HEK293 (cell line): ENCODE results near the gene APOB.

Experiments used
- CTCF ChIA-PET: fragments of 350-600 bp; formaldehyde crosslinking; extraction: SDS; loops from one replicate; lab custom pipeline; 2021; ENCODE audit warnings: antibody characterized with exemption; lab: Yijun Ruan, JAX
- POLR2A ChIA-PET: fragments of 300-600 bp; formaldehyde crosslinking; extraction: SDS; loops from one replicate; lab custom pipeline; 2020; ENCODE audit warnings: antibody characterized with exemption, inconsistent platforms; lab: Yijun Ruan, JAX
- H3K27ac ChIP-seq: fragments of 200-500 bp; sonication (Bioruptor generic); 2 replicates; pipeline ENCODE4 v1.5.1; 2014; ENCODE audit warnings: low read depth, low read length, control low read depth, inconsistent platforms; ENCODE audit errors: extremely low read depth
- H3K36me3 ChIP-seq, 2 experiments: fragments of 200-500 bp in 1 of 2; sonication (Bioruptor generic) in 1 of 2; 1 replicate in 1 of 2; 2 replicates in 1 of 2; pipeline ENCODE4 v1.5.1; 2014 to 2017; ENCODE audit warnings: inconsistent platforms in 2 of 2, low read length in 2 of 2; ENCODE audit not compliant: control insufficient read depth in 2 of 2, insufficient read depth in 1 of 2
- H3K4me1 ChIP-seq: fragments of 200-500 bp; sonication (Bioruptor generic); 2 replicates; pipeline ENCODE4 v1.5.1; 2014; ENCODE audit warnings: mild to moderate bottlenecking, low read length, inconsistent platforms; ENCODE audit not compliant: control insufficient read depth, insufficient read depth
- H3K4me3 ChIP-seq: 2 replicates; pipeline ENCODE4 v1.5.1; 2011; ENCODE audit warnings: low read depth, mild to moderate bottlenecking, control low read depth, low read length, moderate library complexity
- H3K9me3 ChIP-seq: fragments of 200-500 bp; sonication (Bioruptor generic); 2 replicates; pipeline ENCODE4 v1.5.1; 2014; ENCODE audit warnings: low read depth, low read length, inconsistent platforms; ENCODE audit not compliant: control insufficient read depth, insufficient read depth
- MYNN ChIP-seq: fragments of 450-650 bp; formaldehyde crosslinking; IDR thresholded peaks from 2 replicates; pipeline ENCODE4 v1.5.1; 2016; ENCODE audit warnings: missing biosample characterization, missing genetic modification characterization, borderline replicate concordance
- MZF1 ChIP-seq: fragments of 450-650 bp; formaldehyde crosslinking; IDR thresholded peaks from 2 replicates; pipeline ENCODE4 v1.5.1; 2017; ENCODE audit warnings: missing biosample characterization, missing genetic modification characterization, borderline replicate concordance
- OSR2 ChIP-seq: fragments of 450-650 bp; formaldehyde crosslinking; IDR thresholded peaks from 2 replicates; pipeline ENCODE4 v1.5.1; 2016; ENCODE audit warnings: missing biosample characterization, missing genetic modification characterization
- SP2 ChIP-seq: fragments of 450-650 bp; formaldehyde crosslinking; IDR thresholded peaks from 2 replicates; pipeline ENCODE4 v1.5.1; 2016; ENCODE audit warnings: missing biosample characterization, missing genetic modification characterization
- SP3 ChIP-seq: fragments of 450-650 bp; formaldehyde crosslinking; IDR thresholded peaks from 2 replicates; pipeline ENCODE4 v1.5.1; 2016; ENCODE audit warnings: missing biosample characterization, missing genetic modification characterization
- ZBTB1 ChIP-seq: fragments of 450-650 bp; formaldehyde crosslinking; IDR thresholded peaks from 2 replicates; pipeline ENCODE4 v1.5.1; 2016; ENCODE audit warnings: missing biosample characterization, missing genetic modification characterization
- ZNF16 ChIP-seq: fragments of 450-650 bp; formaldehyde crosslinking; IDR thresholded peaks from 2 replicates; pipeline ENCODE4 v1.5.1; 2016; ENCODE audit warnings: low read depth, missing biosample characterization, missing genetic modification characterization
- ZNF184 ChIP-seq: fragments of 450-650 bp; IDR thresholded peaks from 2 replicates; pipeline ENCODE4 v1.5.1; 2018; ENCODE audit warnings: missing biosample characterization, mild to moderate bottlenecking, missing genetic modification characterization
- ZNF19 ChIP-seq: fragments of 450-650 bp; formaldehyde crosslinking; IDR thresholded peaks from 2 replicates; pipeline ENCODE4; 2016; ENCODE audit warnings: missing biosample characterization, missing genetic modification characterization, low read depth
- ZNF24 ChIP-seq: fragments of 450-650 bp; formaldehyde crosslinking; IDR thresholded peaks from 2 replicates; pipeline ENCODE4 v1.5.1; 2016; ENCODE audit warnings: missing biosample characterization, missing genetic modification characterization
- ZNF324 ChIP-seq: fragments of 450-650 bp; formaldehyde crosslinking; IDR thresholded peaks from 2 replicates; pipeline ENCODE4 v1.5.1; 2016; ENCODE audit warnings: missing biosample characterization, missing genetic modification characterization
- ZNF416 ChIP-seq: fragments of 450-650 bp; formaldehyde crosslinking; IDR thresholded peaks from 2 replicates; pipeline ENCODE4 v1.5.1; 2016; ENCODE audit warnings: missing biosample characterization, missing genetic modification characterization
- ZNF473 ChIP-seq: fragments of 450-650 bp; formaldehyde crosslinking; IDR thresholded peaks from 2 replicates; pipeline ENCODE4 v1.5.1; 2017; ENCODE audit warnings: missing biosample characterization, missing genetic modification characterization
- ZNF560 ChIP-seq: fragments of 450-650 bp; formaldehyde crosslinking; IDR thresholded peaks from 2 replicates; pipeline ENCODE4 v1.5.1; 2017; ENCODE audit warnings: missing biosample characterization, missing genetic modification characterization, borderline replicate concordance
- ZNF621 ChIP-seq: fragments of 450-650 bp; formaldehyde crosslinking; IDR thresholded peaks from 2 replicates; pipeline ENCODE4 v1.5.1; 2017; ENCODE audit warnings: missing biosample characterization, missing genetic modification characterization
- ZNF624 ChIP-seq: fragments of 450-650 bp; formaldehyde crosslinking; IDR thresholded peaks from 2 replicates; pipeline ENCODE4 v1.5.1; 2017; ENCODE audit warnings: missing biosample characterization, missing genetic modification characterization
- ZNF664 ChIP-seq: fragments of 450-650 bp; formaldehyde crosslinking; IDR thresholded peaks from 2 replicates; pipeline ENCODE4 v1.5.1; 2016; ENCODE audit warnings: missing biosample characterization, missing genetic modification characterization
- ZNF777 ChIP-seq: fragments of 450-650 bp; formaldehyde crosslinking; IDR thresholded peaks from 2 replicates; pipeline ENCODE4 v1.5.1; 2017; ENCODE audit warnings: missing biosample characterization, missing genetic modification characterization, borderline replicate concordance
- ZNF830 ChIP-seq: fragments of 450-650 bp; IDR thresholded peaks from 2 replicates; pipeline ENCODE4 v1.5.0; 2018; ENCODE audit warnings: missing biosample characterization, missing genetic modification characterization, low read depth, mild to moderate bottlenecking, moderate library complexity
- TF ChIP-seq, protein P1 (sequence below): fragments of 450-650 bp; formaldehyde crosslinking; IDR thresholded peaks from 2 replicates; pipeline ENCODE4 v1.5.1; 2016; ENCODE audit warnings: missing biosample characterization, missing genetic modification characterization
- TF ChIP-seq, protein P2 (sequence below): fragments of 450-650 bp; formaldehyde crosslinking; IDR thresholded peaks from 2 replicates; pipeline ENCODE4 v1.5.1; 2016; ENCODE audit warnings: missing biosample characterization, missing genetic modification characterization
- TF ChIP-seq, protein P3 (sequence below): fragments of 450-650 bp; formaldehyde crosslinking; IDR thresholded peaks from 2 replicates; pipeline ENCODE4 v1.5.1; 2017; ENCODE audit warnings: missing biosample characterization, missing genetic modification characterization

Gene APOB

DNA sequence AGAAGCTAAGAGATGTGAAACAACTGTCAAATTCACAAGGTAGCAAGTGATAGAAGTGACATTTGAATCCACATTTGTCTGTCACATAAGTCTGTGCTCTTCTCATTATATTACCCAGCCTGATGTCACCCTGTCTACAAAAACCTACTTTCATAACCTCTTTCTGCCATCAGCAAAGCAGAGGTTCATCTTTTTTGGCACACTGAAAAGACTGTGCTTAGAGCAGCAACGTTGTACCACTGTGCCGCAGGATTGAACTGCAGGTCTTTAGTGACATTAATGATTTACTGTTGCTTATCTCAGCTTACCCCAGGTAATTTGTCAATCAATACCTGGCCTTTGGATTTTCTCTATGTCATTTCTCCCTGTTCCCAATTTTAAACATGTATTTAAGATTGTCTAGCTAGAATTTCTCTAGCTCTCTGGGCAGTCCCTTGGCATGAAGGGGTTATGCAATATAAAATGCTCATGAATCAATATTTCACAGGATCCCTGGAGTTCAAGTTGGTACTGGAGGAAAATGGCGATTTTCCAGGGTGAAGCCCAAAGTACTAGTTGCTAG, 48.5 kb upstream of the APOB start:
- ChIA-PET CTCF (interaction anchor here (0.6 kb wide), 2 partner anchors 29 to 431 kb away, joined by 3 read pairs; no protein-coding TSS in a partner anchor), POLR2A (no interaction called here)
- no peaks in the 10 kb centered on the region for H3K4me1 ChIP-seq
- no peak for TF ChIP-seq MZF1 (tag by site-specific recombination)
- TF ChIP-seq, protein P1, sequence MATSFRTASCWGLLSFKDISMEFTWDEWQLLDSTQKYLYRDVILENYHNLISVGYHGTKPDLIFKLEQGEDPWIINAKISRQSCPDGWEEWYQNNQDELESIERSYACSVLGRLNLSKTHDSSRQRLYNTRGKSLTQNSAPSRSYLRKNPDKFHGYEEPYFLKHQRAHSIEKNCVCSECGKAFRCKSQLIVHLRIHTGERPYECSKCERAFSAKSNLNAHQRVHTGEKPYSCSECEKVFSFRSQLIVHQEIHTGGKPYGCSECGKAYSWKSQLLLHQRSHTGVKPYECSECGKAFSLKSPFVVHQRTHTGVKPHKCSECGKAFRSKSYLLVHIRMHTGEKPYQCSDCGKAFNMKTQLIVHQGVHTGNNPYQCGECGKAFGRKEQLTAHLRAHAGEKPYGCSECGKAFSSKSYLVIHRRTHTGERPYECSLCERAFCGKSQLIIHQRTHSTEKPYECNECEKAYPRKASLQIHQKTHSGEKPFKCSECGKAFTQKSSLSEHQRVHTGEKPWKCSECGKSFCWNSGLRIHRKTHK (tag by site-specific recombination): no peak
- TF ChIP-seq ZNF416 (tag by site-specific recombination): no peak
- TF ChIP-seq ZNF24 (tag by site-specific recombination): no peak
- TF ChIP-seq ZNF473: no peak
- no peak for TF ChIP-seq SP3 (tag by site-specific recombination)
- TF ChIP-seq ZNF624 (tag by site-specific recombination): no peak
- TF ChIP-seq ZBTB1: no peak
- TF ChIP-seq, protein P2, sequence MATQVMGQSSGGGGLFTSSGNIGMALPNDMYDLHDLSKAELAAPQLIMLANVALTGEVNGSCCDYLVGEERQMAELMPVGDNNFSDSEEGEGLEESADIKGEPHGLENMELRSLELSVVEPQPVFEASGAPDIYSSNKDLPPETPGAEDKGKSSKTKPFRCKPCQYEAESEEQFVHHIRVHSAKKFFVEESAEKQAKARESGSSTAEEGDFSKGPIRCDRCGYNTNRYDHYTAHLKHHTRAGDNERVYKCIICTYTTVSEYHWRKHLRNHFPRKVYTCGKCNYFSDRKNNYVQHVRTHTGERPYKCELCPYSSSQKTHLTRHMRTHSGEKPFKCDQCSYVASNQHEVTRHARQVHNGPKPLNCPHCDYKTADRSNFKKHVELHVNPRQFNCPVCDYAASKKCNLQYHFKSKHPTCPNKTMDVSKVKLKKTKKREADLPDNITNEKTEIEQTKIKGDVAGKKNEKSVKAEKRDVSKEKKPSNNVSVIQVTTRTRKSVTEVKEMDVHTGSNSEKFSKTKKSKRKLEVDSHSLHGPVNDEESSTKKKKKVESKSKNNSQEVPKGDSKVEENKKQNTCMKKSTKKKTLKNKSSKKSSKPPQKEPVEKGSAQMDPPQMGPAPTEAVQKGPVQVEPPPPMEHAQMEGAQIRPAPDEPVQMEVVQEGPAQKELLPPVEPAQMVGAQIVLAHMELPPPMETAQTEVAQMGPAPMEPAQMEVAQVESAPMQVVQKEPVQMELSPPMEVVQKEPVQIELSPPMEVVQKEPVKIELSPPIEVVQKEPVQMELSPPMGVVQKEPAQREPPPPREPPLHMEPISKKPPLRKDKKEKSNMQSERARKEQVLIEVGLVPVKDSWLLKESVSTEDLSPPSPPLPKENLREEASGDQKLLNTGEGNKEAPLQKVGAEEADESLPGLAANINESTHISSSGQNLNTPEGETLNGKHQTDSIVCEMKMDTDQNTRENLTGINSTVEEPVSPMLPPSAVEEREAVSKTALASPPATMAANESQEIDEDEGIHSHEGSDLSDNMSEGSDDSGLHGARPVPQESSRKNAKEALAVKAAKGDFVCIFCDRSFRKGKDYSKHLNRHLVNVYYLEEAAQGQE (tag by site-specific recombination): no peak
- H3K9me3 ChIP-seq: no peaks in the 10 kb centered on the region
- no peaks in the 10 kb centered on the region for H3K36me3 ChIP-seq
- no peak overlapping the region for H3K4me3 ChIP-seq
- H3K27ac ChIP-seq: no peak overlapping the region

DNA sequence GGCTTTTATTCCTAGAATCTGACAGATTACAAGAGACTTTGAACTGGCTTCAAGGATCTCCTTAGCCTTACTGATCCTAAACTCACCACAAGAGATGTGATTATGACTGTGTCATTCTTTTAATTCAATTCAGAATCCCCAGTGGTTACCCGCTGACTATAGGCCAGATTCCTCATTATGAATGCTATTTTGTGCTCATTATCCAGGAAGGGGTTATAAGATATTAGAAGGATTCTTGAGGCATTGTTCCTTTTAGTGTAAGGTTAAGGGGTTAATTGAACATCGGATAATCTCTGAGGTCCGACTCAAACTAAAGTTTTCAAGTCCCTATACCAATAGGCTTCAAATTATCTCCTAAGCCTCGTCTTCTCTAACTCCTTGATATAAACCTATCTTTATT, 40.5 kb upstream of the APOB start:
- Histone ChIP-seq H3K4me3 (no peak overlapping the region), H3K36me3 (no peaks in the 10 kb centered on the region), H3K27ac (no peak overlapping the region), H3K4me1 (no peaks in the 10 kb centered on the region), H3K9me3 (no peaks in the 10 kb centered on the region)
- no peak for TF ChIP-seq SP2
- no peak for TF ChIP-seq ZNF830 (tag by site-specific recombination)
- no peak for TF ChIP-seq ZNF664 (tag by site-specific recombination)
- POLR2A ChIA-PET: no interaction called here
- CTCF ChIA-PET: no interaction called here

DNA sequence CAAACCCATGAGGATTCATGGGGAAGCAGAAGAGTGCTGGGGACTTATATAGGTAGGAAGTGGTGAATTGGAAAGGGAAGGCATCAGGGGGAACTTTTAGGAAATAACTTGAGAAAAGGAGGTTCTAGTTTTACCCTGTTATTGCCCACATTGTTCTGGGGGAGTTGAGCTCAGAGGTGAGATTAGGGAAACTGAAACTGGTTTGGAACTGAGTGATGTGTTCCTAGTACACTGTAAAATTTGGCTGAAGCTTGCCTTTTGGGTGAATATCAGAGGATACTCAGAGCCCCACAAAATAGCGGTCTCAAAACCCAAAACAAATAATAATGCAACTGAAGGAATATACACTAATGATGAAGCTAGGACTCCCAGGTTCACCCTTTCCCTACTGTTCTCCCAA, 39.6 kb upstream of the APOB start:
- no peak for TF ChIP-seq ZNF560 (tag by site-specific recombination)
- TF ChIP-seq ZNF184 (tag by site-specific recombination): no peak
- no peak for TF ChIP-seq ZNF324
- ChIA-PET CTCF (no interaction called here), POLR2A (no interaction called here)

DNA sequence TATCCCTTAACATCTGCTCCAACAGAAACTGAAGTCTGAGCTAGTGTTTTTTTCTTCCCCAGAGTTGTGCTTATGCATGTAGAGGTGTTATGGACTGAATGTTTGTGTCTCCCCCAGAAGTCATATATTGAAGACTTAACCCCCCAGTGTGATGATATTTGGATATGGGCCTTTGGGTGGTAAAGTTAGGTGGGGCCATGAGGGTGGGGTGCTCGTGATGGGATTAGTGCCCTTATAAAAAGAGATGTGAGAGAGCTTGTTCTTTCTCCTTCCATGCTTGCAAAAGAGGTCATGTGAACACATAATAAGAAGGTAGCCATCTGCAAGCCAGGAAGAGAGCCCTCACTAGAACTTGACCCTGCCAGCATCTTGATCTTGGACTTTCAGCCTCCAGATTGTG, 34.4 kb upstream of the APOB start:
- Histone ChIP-seq H3K27ac (no peak overlapping the region), H3K4me3 (no peak overlapping the region), H3K4me1 (no peaks in the 10 kb centered on the region), H3K36me3 (no peaks in the 10 kb centered on the region), H3K9me3 (no peaks in the 10 kb centered on the region)
- ChIA-PET CTCF (interaction anchor here (1.3 kb wide), 1 partner anchor 39 kb away, joined by 3 read pairs; no protein-coding TSS in a partner anchor), POLR2A (no interaction called here)
- TF ChIP-seq MYNN (tag by site-specific recombination) (no peak), ZNF16 (tag by site-specific recombination) (no peak), ZNF621 (tag by site-specific recombination) (no peak), OSR2 (no peak), ZNF19 (tag by site-specific recombination) (no peak), ZNF777 (no peak)
- TF ChIP-seq, protein P3, sequence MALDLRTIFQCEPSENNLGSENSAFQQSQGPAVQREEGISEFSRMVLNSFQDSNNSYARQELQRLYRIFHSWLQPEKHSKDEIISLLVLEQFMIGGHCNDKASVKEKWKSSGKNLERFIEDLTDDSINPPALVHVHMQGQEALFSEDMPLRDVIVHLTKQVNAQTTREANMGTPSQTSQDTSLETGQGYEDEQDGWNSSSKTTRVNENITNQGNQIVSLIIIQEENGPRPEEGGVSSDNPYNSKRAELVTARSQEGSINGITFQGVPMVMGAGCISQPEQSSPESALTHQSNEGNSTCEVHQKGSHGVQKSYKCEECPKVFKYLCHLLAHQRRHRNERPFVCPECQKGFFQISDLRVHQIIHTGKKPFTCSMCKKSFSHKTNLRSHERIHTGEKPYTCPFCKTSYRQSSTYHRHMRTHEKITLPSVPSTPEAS: no peak

More for the DNA sequence above, 39.6 kb upstream of the APOB start:
- no peak overlapping the region for H3K4me3 ChIP-seq
- H3K9me3 ChIP-seq: no peaks in the 10 kb centered on the region
- H3K27ac ChIP-seq: no peak overlapping the region
- H3K4me1 ChIP-seq: no peaks in the 10 kb centered on the region
- H3K36me3 ChIP-seq: no peaks in the 10 kb centered on the region
